GM18519 (cell line): ENCODE measurements around the gene CCM2L.

Experiments used
- ATAC-seq: cut with Tn5 transposase; IDR thresholded peaks from one replicate; pipeline ENCODE4 v1.9.1; 2021; ENCODE audit warnings: mild to moderate bottlenecking, moderate library complexity; ENCODE audit not compliant: unreplicated experiment, low FRiP score

The CCM2L gene

GRCh38 chr20:32053648-32054047 lies 43.4 kb downstream of the CCM2L start:
- no peak for ATAC-seq

- no peak for ATAC-seq
Measured at GRCh38 chr20:32056708-32057483, 46.7 kb downstream of the CCM2L start.

- no peak for ATAC-seq
Measured at GRCh38 chr20:32057656-32058184, 47.5 kb downstream of the CCM2L start.

DNA sequence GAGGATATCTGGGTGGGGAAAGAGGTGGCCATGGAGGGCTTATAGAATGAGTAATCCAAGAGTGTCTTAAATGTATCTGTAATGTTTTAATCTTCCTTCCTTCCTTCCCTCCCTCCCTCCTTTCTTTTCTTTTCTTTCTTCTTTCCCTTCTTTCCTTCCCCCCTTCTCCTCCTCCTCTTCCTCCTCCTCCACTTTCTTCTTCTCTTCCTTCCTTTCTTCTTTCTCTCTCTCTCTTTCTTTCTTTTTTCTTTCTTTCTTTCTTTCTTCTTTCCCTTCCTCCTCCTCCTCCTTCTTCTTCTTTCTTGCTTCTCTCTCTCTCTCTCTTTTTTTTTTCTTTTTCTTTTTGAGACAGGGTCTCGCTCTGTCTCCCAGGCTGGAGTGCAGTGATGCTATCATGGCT lies 49.0 kb downstream of the CCM2L start:
- ATAC-seq = no peak

GRCh38 chr20:32062776-32063170 lies 52.5 kb downstream of the CCM2L start:
- no peak for ATAC-seq

DNA sequence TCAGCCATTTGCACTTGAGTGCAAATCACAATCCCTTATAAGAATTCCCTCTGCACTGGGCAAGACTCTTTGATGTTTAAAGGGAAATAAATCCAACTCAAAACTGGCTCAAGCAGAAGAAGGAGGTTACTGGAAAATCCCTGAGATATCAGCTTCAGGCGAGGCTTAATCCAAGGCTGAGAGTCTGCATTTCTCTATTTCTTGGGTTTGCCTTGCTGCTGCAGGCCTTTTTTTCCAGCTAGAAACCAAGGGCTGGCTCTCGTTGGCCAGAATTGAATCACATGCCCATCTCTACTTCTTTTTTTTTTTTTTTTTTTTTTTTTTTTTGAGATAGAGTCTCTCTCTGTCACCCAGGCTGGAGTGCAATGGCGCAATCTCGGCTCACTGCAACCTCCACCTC lies 53.5 kb downstream of the CCM2L start:
- ATAC-seq = no peak

DNA sequence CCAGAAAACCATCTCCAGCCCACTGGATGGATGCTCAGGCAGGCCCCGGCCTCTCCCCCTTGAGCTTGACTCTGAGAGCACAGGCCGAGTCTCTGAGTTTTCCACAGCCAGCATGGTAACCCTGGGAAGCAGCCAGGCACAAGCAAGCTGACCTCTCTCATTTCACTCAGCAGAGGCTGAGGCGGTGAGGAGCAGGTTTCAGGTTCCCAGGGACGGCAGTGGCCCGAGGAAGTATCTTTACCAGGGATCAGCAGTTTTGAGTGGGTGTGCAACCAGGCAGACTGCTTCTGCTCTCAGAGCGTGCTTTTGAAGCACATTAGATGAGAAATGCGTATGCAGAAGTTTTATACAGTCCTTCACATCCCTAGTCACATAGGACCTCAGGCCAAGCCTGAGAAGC lies 54.4 kb downstream of the CCM2L start:
- peak; percentile 49 for ATAC-seq

- no peak for ATAC-seq
Measured at GRCh38 chr20:32067234-32067821, 57.1 kb downstream of the CCM2L start.

- no peak for ATAC-seq
Measured at GRCh38 chr20:32068174-32068573, 57.9 kb downstream of the CCM2L start.

DNA sequence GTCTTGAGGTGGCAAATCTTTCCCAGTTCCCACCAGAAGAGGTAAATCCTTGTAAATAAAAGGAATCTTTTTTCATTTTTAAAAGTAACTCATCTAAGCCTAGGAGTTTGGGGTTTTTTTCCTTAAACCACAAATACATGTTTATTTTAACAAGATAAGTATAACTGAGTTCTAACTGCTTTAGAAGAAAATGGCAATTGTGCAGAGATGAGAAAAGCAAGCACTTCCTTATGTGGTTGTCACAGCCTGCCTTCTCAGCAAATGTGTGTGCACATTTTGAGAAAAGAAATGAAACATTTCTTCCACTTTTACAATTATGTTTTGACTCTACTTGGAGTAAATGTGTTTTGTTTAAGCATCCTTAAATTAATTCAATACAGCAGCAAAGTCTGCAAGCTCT lies 59.5 kb downstream of the CCM2L start:
- ATAC-seq = no peak

DNA sequence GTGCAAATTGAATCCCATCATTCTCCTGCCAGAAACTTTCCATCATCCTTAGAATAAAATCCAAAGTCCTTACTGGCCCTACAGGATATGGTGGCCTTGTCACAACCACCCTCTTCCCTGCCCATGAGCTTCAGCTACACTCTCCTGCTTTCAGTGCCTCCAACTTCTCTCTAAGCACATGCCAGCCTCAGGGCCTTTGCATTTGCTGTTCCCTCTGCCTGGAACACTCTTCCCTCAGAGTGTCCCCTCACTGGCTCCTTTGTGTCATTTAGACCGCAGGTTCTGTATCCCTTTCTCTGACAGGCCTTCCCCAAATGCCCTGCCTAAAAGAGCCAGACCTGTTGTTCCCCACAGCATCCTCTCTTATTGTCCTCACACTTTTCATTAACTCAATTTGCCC lies 60.0 kb downstream of the CCM2L start:
- no peak for ATAC-seq

DNA sequence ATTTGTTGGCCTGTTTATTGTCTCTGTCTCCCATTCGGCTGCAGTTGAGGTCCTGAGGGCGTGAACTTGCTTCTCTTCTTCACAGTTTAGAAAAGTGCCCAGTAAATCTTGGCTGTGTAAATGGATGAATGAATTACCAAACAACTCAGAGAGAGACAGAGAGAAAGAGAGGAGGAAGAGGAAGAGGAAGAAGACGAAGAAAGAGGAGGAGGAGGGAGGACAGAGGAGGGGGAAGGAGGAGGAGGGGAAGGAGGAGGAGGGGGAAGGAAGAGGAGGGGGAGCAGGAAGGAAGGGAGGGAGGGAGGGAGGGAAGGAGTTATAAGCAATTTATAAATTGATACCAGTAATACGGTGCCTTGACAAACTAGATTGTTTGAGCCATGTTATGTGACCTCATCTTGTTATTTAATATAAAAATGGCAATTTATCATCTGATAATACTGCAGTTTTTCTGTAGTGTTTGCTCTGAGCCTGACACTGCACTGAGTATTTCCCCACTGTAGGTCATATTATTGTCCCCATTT lies 60.5 kb downstream of the CCM2L start:
- no peak for ATAC-seq

DNA sequence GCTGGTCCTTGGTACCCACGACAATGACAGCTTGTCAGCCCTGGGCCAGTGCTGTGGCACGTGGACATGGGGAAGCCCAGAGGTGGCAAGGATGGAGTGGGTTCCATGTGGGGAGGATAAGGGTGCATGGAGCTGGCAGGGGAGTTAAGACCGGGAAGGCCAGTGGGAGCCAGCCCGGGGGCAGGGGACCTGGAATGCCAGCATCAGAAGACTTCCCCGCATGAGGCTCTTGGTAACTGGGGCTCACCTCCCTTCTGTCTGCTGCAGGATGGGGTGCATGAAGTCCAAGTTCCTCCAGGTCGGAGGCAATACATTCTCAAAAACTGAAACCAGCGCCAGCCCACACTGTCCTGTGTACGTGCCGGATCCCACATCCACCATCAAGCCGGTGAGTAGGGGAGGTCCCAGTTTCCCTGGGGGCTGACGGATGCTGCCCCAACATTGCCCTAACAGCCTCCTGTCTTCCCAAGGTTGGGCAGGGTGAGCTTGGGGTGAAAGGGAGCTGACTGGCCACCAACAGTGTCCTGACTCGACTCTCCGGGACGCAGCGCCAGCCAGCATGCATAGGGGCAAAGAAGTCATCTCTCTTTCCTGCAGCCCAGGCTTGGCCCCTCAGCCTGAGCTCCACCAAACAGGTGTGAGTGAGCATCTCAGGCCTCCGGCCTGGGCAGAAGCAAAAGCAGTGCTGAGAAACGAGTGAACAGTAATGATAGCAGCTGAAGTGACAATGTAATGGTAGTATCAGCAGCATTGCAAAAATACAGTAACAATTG lies 61.3 kb downstream of the CCM2L start:
- no peak for ATAC-seq

DNA sequence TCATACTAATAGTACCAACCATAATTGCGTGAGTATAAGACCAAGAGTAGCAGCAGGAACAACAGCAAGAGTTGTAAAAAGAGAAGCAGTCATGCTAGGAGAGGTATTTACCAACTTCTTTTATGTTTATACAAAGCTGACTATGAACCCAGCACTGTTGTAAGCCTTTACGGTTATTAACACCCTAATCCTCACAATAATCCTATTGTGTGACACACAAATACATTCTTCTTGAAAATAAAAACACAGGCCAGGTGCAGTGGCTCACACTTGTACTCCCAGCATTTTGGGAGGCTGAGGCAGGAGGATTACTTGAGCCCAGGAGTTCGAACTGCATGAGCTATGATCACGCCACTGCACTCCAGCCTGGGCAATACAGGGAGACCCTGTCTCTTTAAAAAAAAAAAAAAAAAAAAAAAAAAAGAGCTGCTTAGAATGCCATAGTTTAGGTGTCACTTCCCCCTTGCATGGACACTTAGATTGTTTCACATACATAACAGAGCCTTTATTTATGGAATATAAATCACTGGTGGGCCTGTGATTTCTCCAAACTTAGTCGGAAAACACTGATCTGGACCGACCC lies 62.0 kb downstream of the CCM2L start:
- ATAC-seq = no peak

GRCh38 chr20:32075534-32075933 lies 65.3 kb downstream of the CCM2L start:
- ATAC-seq = no peak

DNA sequence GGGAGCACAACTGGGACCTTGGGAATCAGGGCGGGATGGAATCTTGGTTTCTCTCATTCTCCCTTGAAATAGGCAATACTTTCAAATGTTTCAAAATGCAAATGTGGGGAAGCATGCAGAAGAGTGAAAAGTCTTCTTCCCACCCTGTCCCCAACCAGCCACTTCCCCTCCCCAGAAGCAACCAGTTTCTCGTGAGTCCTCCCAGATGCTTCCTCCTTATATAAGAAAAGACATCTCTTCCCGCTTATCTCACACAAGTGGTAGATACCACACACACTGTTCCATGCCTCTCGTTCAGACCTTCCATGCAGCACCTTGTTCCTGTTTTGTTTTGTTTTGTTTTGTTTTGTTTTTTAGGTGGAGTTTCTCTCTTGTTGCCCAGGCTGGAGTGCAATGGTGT lies 67.0 kb downstream of the CCM2L start:
- ATAC-seq = no peak

DNA sequence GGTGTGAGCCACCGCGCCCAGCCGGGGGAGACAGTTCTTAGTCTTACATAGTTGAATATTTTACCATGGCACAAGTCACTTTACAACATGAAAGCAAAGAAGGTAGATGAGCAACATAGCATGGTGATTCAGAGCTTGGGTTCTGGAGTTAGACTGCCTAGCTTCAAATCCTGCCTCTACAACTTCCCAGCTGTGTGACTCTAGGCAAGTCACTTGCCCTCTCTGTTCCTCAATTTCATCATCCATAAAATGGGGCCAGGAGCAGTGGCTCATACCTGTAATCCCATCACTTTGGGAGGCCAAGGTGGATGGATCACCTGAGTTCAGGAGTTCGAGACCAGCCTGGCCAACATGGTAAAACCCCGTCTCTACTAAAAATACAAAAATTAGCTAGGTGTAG lies 68.1 kb downstream of the CCM2L start:
- ATAC-seq = no peak

DNA sequence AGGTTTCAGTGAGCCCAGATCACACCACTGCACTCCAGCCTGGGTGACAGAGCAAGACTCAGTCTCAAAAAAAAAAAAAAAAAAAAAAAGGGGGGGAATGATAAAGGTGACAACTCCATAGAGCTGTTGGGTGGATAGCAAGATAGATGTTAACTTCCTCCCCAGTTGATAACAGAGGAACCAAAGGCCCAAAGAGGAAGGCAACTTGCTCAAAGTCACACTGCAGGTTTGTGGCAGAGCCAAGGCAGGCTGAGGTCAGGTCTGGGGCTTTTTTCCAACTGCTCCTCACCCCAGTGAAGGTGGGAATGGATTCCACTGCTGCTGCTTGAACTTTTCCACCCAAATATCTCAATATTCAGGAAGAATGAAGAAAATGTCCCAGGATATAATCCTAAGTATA lies 68.6 kb downstream of the CCM2L start:
- no peak for ATAC-seq

DNA sequence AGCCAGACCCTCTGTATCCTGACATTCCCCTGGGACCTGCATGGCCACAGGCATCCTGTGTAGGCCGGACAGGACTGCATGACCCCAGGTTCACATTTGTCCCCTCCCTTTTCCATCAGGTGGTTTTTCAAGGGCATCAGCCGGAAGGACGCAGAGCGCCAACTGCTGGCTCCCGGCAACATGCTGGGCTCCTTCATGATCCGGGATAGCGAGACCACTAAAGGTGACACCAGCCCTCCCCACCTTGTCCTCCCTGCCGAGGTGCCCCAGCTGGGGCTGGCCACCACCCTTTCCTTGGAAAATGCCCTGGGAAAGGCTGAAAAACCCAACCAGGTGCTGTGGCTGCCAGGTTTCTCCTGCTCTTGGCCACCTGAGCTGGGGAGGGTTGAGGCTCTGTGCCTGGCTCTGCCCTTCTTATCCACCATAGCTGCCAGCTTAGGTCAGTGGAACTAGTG lies 69.4 kb downstream of the CCM2L start:
- ATAC-seq = no peak

- ATAC-seq = no peak
Measured at GRCh38 chr20:32080783-32081182, 70.5 kb downstream of the CCM2L start.
